DND-41 (cell line): ENCODE measurements around the gene TBC1D14.

ENCODE experiments used
- EZH2 ChIP-seq: IDR thresholded peaks from 3 replicates; pipeline ENCODE4 v1.6.1; 2012; ENCODE audit warnings: borderline replicate concordance, low read depth, mild to moderate bottlenecking, moderate library complexity, low read length, inconsistent platforms; ENCODE audit not compliant: severe bottlenecking
- TF ChIP-seq, protein P1 (sequence below): IDR thresholded peaks from 2 replicates; pipeline ENCODE4 v1.5.1; 2012; ENCODE audit warnings: borderline replicate concordance, low read length, moderate library complexity, mild to moderate bottlenecking; ENCODE audit not compliant: poor library complexity, severe bottlenecking; ENCODE audit errors: extremely low read depth

DNA sequence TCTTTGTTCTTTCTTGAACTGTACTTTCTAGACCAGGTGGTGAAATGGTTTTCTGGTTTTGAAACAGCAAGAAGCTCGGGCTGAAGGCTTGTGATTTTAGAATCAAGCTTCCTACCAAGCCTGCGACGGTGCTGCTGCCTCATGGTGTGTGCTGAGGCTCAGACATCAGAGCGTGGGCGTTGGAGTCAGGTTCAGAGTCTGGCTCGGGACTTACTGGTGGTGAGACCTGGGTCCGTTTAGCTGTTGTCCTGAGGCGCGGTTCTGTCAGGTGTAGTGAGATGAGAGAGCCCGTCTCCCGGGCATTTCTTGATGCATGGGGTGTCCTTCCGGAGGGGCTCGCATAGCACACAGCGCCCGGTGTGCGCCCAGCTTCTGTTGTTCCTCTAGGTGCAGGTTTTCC is 113.9 kb downstream of the TBC1D14 start:
- TF ChIP-seq, protein P1, sequence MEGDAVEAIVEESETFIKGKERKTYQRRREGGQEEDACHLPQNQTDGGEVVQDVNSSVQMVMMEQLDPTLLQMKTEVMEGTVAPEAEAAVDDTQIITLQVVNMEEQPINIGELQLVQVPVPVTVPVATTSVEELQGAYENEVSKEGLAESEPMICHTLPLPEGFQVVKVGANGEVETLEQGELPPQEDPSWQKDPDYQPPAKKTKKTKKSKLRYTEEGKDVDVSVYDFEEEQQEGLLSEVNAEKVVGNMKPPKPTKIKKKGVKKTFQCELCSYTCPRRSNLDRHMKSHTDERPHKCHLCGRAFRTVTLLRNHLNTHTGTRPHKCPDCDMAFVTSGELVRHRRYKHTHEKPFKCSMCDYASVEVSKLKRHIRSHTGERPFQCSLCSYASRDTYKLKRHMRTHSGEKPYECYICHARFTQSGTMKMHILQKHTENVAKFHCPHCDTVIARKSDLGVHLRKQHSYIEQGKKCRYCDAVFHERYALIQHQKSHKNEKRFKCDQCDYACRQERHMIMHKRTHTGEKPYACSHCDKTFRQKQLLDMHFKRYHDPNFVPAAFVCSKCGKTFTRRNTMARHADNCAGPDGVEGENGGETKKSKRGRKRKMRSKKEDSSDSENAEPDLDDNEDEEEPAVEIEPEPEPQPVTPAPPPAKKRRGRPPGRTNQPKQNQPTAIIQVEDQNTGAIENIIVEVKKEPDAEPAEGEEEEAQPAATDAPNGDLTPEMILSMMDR, result no peak
- TF ChIP-seq EZH2, result no peak
